Measurements from ENCODE around the gene CACNB3.

Gene CACNB3

DNA sequence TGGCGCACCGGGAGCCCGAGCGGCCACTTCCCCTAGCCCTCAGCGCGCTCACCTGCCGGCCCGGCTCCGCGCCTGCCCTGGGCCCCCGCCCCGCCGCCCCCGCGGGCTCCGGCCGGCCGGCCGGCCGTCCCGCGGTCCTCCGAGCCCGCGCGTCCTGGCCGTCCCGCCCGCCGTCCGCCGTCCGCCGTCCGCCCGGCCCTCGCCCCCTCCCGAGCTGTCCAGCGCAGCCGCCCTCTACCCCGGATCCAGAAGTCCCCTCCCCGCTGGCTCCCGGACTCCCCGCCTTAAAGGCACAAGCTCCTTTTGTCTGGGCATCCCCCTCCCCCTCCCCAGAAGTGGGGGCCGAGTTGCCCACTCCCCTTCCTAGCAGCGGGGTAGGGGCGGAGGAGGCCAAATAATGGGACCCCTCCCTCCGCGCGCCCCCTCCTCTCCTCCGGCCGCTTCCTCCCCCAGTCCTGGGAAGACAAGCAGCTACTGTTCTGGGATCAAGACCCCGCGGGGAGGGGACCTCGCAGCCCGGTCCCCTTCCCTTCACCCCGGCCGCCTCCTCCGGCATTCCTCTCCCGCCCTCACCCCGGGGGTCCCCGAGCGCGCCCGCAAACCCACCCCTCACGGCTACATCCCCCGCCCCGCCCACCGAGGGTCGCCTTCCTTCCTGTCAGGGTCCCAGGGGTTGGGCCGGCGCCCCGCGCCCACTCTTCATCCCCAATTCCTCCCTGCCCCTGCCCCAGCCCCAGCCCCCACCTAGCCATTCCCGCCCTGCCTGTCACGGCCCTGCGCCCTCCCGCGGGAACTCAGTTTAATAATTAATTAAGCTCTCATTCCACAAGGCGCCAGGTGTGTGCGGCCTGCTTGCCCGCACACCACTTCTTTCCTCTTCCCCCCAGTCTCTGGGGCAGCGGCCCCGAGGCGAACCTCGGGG lies 29.2 kb upstream of the CACNB3 start, which contains the start of gene ADCY6:
Gene ADCY6, minus strand, starts transcription at position 236 of the 922 bp plus-strand sequence. CDS start 5,655 bp downstream, outside the sequence.
- no peak for DNase-seq

- DNase-seq: no peak
These were observed 28.4 kb upstream of the CACNB3 start for GRCh38 chr12:48789858-48790326.

DNA sequence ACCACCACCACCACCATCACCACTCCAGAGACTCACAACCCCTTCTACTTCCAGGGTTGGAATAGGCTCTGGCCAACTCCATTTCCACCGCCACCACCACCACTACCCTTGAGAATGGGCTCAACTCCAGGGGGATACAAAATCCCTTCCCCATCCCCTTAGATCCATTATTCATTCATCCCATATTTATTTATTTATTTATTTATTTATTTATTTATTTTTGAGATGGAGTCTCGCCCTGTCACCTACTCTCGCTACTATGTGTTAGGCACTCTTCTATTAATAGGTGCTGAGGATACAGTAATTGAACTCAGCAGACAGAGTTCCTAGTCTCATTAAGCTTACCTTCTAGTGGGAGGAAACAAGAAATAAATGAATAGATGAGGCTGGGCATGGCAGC lies 24.6 kb upstream of the CACNB3 start:
- DNase-seq: no peak

- no peak for DNase-seq
These were observed 23.4 kb upstream of the CACNB3 start for GRCh38 chr12:48794870-48795269.

GRCh38 chr12:48795550-48796455 lies 22.5 kb upstream of the CACNB3 start:
- DNase-seq: peak; percentile 65

GRCh38 chr12:48796976-48797375 lies 21.3 kb upstream of the CACNB3 start:
- DNase-seq: peak; percentile 33

DNA sequence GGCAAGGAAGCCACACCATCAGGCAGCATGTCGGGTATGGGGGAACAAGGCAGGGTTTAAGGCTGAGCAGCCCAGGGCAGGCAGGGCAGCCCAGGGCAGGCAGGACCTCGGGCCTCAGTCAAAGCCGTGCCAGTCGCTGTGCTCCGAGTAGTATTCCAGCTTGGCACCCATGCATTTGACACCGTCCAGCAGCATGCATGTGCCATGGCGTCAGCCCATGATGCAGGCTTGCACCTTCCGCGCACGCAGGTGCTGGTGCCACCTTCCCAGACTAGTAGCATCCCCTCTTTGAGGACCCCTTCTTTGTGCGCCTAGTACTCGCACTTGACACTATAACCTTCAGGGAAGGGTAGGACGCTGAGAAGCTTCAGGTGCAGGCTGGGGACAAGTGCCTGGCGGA lies 17.8 kb upstream of the CACNB3 start:
- DNase-seq: no peak

- DNase-seq: no peak
These were observed 17.3 kb upstream of the CACNB3 start for GRCh38 chr12:48800971-48801370.

- no peak for DNase-seq
These were observed 14.6 kb upstream of the CACNB3 start for GRCh38 chr12:48803675-48804074.

- no peak for DNase-seq
These were observed 10.3 kb upstream of the CACNB3 start for GRCh38 chr12:48807981-48808380.

GRCh38 chr12:48810903-48811431 lies 7.3 kb upstream of the CACNB3 start:
- DNase-seq: no peak

DNA sequence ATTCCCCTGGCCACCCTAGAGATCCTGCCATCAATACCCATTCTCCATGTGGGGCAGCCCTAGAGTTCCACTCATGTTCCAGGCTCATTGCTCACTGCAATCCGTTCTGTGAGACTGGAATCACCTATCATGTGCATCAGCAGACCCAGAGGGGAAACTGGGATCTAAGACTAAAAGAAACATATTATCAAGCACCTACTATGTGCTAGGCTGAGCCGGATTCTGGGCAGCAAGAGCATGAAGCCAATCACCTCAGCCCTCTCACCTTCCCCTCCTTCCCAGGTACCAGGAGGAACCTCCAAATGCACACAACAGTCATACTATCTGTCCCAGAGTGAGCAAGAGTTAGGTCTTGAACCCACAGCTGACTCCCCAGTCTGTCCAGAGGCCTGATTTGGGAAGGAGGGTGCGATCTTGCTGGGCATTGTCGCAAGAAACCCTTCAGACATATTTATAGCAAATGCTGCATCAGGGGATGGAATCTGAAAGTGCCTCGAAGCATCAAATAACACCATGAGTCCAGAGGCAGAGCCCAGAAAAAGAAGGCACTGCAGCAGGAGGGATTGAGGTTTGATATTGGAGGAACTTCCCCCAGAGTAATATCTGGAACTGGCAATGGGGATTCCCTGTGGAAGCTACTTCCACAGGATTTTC lies 6.7 kb upstream of the CACNB3 start:
- DNase-seq: no peak

DNA sequence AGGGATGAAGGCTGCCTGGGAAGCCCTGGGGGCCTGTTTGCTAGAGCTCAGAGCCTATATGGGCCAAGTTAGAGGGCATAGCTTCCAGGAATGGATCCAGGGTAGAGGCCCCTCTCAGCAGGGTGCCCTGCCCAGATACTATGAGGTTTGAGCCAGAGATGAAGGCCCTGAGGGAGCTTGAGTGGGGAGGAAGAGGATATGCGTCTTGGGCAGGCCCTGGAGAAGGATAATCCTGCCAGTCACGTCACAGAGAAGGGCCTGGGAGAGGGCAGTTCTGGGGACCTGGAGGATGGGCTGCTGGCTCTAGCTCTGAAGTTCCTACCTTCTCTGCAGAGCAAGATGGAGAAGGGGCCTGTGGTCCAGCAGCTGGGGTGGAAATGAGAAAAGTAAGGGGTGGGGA lies 5.9 kb upstream of the CACNB3 start:
- no peak for DNase-seq

DNA sequence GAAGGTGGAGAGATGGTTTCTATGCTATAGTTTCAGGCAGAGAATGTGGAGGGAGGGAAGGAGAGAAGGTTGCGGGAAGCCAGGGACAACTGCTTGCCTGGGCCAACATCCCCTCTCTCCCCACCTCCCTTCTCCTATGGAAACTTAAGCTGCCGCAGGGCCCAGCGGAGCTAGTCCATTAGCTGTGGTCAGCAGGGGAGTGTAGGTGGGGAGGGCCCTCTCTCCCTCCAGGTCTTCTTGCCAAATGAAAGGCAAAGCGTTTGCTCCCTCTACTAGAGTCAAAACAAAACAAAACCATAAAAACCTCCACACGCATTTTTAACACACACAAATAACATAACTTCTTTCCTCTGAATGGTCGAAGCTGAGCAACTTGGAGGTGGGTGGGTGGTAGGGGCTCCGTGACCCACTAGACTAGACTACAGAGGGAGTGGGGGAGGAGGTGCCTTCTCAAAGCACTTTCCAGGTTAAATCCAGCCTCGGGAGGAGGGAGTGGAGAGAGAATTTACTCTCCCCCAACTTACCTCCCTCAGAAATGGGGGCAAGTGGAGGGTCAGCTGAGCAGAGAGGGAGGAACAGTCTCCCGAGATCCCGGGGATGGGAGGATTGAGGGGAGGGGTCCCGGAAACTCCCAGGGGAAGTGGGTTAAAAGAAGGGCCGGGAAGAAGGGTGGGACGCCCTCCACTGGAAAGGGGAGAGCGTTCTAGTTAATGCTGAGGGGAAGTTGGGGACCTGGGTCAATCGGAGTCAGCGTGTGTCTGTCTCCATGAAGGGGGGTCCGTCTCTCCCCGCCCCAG lies 4.6 kb upstream of the CACNB3 start:
- no peak for DNase-seq

DNA sequence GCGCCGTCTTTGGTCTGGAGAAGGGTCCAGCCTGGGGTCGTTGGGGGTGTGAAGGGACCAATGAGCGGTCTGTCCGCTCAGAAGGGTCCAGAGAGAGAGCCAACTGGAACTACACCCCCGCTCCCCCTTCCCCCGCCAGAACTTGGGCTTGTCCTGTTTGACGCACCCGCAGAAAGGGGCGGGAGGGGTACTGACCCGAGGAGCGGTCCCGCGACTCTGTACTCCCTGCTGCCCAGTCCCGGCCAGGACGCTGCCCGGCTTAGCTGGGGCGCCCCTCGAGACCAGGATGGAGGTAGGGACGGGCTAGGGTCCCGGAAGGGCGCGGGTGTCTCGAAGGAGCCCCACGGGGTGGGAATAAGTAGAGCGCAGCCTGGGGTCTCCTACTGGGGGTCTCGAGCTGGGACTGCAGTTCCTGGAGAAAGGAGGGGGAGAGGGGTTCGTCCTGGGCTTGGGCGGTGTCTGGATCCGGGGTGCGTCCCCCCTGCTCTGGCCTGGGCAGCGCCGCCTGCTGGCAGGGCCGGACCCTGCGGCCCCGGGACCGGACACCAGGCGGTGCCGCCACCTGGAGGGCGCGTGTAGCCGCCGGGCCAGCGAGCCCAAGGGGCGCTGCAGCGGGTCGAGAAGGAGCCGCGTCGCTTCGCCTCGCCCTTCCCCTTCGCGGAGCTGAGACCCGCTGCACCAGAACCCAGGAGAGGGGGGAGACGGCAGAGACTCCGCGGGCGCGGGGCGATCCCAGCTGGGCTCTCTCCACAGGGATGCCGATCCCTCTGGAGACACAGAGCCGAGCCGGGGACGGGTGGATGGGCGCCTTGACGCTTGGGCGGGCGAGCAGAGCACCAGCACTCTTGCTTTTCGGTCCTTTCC lies 3.8 kb upstream of the CACNB3 start:
- peak; percentile 92 for DNase-seq

DNA sequence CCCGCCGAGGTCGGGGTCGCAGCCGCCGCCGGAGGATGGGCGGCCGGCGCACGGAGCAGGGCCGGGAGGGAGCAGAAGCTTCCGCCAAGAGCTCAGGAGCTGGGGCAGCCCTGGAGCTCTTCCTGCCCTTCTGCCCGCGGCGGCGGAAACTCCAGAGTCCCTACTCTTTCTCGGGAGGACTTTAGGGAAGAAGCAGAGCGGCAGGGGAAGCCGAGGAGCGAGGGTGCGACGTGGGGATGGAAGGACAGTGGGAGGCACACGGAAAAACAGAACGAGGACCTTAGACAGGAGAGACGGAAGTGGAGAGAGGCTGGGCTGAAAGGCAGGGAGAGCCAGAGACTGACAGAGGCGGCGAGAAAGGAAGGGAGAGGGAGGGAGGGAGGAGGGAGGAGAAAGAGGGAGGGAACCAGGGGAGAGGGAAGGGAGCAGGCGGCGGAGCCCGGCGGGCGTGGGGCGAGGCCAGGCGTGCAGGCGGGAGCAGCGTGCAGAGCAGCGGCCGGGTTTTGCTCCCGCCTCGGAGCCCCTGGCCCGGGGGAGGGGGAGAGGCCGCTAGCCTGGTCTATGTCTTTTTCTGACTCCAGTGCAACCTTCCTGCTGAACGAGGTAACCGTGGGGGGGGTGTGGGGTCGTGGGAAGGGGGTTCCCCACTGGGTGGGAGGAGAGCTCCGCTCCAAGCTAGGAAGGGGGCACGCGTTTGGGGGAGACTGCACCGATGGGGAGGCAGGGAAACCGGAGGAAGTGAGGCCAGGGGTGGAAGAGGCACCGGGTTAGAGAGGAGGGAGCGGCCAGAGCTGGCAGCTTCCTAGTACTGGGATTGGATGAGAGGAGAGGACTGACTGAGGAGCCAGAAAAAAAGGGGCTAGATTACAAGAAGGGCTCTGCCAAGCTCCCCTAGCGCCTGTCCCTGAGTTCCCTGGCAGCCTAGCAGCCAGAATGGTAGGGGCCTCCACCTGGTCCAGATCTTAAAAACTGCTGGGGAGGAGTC lies 2.9 kb upstream of the CACNB3 start:
- DNase-seq: peak; percentile 63

DNA sequence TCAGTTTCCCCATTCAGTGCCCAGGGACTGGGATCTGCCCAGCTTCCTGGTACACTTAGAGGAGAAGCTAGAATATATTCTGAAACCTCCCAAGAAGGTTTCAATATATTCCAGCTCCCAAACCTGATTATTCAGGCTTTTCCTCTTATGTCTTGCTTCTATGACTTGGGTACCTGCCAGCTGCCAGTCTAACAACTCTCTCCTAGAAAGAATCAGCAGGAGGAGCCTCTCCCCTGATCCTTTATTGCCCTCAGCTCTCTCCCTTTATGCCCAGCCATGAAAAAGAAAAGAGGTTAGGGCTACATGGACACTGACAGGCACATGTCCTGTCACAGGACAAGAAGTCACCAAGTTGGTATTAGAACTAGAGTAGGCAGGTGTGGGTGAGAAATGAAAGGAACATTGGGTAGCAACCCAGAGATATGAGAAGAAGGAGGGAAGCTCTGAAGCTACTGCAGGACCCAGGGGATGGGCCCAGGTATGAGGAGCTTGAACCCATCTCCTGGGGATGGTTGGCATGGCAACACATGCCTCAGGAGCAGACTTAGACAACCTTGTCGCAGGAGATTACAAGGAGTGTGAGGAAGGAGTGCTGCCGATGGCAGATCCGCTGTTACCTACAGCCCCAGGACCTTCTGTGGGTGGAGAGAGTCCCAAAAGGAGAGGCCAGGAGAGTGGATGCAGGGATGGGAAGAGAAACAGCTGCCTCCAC lies 2.0 kb upstream of the CACNB3 start:
- no peak for DNase-seq

DNA sequence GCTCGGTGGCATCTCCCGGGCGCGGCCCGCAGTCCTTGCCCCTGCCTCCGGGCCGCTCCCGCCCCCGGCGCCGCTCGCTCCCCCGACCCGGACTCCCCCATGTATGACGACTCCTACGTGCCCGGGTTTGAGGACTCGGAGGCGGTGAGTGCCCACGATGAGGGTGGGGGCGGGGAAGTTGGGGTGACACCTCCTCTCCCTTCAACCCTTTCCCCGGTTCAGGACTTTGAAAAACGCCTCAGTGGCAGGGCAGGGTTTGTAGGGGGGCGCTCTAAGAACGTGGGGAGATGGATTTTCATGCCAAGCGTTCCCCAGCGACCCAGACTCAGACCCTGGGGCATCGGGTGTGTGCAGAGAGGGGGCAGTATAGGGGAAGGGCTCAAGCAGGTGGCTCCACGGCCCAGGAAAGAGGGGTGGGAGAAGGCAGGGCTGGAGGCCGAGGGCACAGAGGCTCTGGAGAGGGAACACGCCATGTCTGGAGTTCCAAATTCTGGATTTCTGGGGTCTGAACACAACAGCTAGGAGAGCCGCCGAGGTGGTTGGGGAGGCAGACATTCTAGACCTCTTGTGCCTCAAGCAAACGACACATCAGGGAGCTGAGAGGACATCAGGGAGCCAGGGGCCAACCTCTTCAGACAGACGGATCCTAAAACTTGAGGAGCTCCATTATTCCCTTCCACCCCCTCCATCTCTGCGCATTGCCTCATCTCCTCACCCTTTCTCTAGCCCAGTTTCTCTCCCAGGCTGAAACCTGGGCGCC lies 715 bp downstream of the CACNB3 start:
- no peak for DNase-seq
